Measurements from ENCODE around the gene PI4KA. TPM values are rescaled to one million over a fixed set of nuclear protein-coding genes. Genes with fewer than 3 reads are reported as not detected.
"Not testable (repeated sequence)": the region's sequence is repeated elsewhere in the genome, so short reads cannot be mapped to it uniquely, and the experiment has no call there.

Gene PI4KA
- polyA plus RNA-seq, 1 donor = 82.6 TPM

DNA sequence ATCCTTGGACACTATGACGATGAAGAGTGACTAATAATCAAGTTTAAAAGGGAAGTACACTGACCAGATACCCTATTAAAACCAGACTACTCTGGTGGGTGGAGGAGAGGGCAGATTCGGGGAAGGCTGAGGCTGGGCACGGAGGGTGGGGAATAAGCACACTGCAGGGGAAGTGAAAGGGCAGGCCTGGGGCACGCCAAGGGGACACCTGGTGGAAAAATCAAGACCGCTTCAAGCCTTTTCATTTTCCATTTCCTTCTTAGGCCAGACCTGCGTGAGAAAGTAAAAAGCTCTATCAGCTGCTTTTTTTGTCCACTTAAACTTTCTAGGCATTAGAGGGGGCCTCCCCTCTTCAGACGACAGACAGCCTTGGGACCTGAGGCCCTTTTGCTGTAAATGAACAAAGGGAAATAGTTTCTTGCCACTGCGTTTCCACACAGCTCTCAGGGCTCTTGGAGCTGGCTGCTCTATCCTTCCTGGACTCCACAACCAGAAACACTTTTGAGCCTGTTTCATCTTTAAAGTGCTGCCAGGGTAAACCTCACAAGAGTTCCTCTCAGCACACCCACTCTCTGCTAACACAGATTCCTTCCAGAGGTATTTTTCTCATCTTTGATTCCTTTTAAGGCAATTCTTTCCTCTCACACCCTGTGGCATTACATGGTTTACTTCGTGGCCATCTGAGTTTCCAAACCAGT, 109.7 kb downstream of the PI4KA start:
- no peak for DNase-seq

GRCh38 chr22:20748082-20748481, 110.5 kb downstream of the PI4KA start:
- DNase-seq = no peak

DNA sequence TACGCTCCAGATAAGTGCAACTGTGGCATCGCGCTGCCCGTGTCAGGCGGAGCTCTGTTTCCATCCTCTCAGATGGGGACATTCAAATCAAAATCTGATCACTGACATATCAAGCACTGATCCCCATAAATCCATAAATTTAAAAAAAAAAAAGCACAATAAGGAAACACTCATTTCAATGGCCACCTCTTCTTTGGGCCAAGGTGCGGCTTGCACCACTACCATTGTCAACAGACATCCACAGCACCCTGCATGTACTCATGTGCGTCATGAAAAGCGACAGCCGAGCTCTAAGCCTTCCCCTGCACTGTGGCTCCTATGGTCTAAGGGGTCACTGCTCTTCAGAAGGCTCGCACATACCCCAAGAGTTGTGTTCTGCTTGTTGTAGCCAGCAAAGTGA, 111.4 kb downstream of the PI4KA start:
- DNase-seq = no peak

DNA sequence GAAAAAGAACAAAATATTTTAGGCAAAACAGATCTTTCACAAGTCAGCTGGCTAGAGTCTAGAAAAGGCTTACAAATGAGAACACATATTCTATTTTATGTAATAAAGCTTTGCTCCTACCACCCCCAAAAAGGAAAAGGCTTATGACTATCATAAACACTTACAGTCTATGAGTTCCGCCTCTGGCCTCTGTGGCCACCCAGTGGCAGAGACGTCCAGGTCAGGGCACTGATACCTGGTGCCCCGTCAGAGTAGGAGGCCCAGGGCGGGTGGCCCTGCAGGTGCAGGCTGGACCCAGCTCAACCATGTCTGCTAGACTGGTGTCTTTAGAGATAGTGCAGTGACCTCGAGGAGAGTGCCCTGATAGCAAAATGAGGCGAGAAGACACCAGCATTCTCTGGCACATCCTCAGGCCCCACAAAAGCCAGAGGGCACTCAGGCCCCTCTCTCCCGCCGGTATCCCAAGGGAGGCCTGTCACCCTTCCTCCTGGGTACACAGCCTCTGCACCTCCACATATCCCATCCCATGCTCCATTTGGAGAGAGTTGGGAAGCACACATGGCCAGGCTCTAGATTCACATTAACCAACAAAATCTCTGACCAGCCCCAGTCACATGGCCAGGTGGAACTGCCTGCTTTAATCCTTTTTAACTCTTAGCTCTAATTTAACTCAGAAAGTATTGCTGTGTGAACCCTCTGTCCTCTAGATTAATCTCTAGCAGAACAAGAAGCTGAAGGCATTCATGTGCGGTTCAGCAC, 112.0 kb downstream of the PI4KA start:
- DNase-seq = no peak

GRCh38 chr22:20745119-20745518, 113.5 kb downstream of the PI4KA start:
- no peak for DNase-seq

- no peak for DNase-seq
Observed at GRCh38 chr22:20744456-20744855, 114.2 kb downstream of the PI4KA start.

DNA sequence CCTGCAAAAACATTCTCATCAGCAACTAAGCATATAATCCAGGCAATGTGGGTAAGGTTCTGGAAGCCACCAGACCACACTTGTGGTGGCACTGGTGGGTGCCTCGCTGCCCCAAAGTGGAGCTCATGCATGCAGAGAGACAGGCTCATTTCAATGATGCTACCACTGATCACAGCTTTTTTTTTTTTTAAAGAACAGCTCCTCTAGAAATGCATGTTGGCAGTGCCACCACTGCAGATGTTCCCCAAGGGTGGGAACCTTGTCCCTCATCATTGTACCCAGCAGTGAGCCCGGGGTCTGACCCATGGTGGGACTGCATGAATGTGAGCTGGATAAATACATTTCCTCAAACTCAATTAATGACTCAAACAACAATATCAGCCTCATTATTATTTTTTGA, 115.8 kb downstream of the PI4KA start:
- no peak for DNase-seq

GRCh38 chr22:20741634-20742581, 116.7 kb downstream of the PI4KA start:
- DNase-seq = peak; percentile 37

- no peak for DNase-seq
Observed at GRCh38 chr22:20741008-20741633, 117.5 kb downstream of the PI4KA start.

- DNase-seq = no peak
Observed at GRCh38 chr22:20740222-20740951, 118.2 kb downstream of the PI4KA start.

- DNase-seq = no peak
Observed at GRCh38 chr22:20738394-20739089, 120.1 kb downstream of the PI4KA start.

- DNase-seq = not testable (repeated sequence)
Observed at GRCh38 chr22:20736891-20737290, 121.7 kb downstream of the PI4KA start.

GRCh38 chr22:20735356-20736162, 123.1 kb downstream of the PI4KA start:
- not testable (repeated sequence) for DNase-seq

- not testable (repeated sequence) for DNase-seq
Observed at GRCh38 chr22:20732431-20732830, 126.2 kb downstream of the PI4KA start.

DNA sequence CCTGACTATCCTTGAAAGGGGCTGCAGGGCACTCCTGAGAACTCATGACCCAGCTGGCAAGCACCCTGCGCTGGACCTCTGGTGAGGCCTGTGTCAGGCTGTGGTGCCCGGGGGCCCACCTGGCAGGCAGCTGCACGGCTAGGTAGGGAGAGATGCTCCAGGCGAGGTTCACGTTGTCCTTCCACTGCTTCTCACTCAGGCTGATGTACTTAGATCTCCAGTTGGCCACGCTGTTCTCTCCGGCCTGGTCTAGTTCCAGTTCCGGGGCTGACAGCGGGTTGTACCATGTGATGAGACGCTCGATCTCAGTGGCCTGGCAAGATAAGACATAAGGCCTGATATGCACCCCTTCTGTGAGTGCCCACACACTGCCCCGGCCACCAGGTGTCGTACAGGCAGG, 129.4 kb downstream of the PI4KA start:
- DNase-seq = no peak

DNA sequence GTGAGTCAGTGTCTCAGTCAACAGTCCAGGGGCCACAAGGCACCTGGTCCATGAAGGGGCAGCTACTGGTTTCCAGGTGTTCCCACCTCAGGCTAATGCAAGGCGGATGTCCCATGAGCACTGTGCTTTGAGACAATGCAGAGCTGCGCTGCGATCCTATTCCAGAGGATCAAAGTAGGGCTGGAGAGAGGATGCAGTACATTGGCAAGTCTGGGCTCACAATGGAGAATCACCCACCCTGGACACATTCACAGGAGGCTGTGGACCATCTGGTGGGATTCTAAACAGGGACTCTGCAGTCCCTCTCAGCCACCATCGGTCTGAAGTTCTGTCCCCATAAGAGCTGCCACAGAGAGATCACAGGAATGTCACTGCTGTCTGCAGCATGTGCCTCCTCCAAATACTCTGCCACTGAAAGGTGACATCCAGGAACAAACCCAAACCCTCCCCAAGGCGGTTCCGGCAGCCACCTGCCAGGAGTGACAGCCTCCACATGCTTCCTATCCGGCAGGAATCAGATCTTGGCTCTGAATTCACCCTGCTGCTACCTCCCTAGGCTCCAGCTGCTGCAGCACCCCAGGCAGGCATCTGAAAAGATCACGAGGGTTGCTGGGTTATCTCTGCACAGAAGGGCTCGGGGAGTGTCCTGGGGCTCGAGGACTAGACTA, 130.0 kb downstream of the PI4KA start:
- no peak for DNase-seq

DNA sequence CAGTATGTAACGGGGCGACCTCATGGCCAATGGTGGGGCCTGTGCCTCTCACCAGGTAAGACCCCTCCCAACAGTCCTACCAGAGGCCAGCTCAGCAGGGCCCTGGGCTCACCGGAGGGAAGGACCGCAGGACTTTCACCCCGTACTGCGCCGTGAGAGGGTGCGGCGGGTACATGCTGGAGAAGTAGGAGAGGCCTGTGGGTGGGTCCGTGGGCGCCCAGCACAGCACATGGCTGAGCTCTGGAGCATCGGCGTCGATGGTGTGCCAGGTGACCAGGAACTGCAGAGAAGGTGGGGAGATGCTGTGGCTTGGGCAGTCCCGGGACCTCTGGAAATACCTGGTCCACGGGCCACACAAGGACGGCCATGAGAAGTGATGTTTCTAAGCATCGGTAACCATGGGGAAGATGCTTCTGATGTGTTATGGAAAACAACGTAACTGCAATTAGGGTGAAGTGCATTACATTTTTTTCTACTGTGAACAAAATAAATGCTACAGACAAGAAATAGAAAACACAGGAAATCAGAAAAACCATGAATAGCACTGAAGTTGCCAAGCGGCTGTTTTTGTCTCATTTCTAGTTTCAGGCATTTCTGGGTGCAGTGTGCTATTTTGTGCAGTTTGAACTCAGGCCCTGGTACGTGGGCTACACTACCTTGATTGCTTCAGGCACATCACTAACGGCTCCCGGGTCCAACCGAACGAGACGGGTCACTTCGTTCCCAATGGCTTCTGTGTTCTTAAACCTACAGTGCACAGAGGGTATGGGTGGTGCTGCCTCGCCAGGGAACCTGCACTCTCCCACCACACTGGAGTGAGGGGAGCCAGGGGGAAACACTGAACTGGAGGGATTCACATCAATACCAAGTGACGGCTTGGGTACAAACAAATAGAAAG, 131.2 kb downstream of the PI4KA start:
- DNase-seq = no peak

DNA sequence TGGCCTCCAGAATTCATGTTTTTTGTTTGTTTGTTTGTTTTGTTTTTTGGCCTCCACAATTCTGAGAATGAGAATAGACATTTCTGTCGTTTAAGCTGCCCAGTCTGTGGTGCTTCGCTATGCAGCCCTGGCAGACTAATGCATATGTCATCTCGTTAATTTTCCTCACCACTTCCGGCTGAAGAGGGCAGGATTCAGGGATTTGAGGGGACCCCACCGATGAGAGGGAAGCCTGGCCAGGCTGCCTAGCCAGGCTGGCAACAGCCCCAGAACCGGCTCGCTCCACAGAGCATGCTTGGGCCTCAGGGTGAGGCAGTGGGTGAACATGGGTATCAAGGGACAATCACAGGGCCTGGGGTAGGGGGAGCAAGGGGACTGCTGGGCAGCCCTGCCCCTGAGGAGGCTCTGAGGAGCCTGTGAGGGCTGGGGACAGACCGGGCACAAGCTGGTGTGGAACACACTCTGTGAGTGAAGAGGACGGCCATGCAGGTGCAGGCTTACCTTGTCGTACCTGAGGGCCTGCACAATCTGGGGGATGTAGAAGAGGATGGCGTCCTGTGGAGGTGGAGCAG, 132.5 kb downstream of the PI4KA start:
- no peak for DNase-seq

All from left kidney (tissue), 2 donors.